HUES48 (cell line): ENCODE results near the gene FAM76A.
"Not testable (repeated sequence)": the region's sequence is repeated elsewhere in the genome, so short reads cannot be mapped to it uniquely, and the experiment has no call there.

Experiments used
- H3K27ac ChIP-seq: one replicate; pipeline ENCODE4 v1.7.0; 2013; ENCODE audit warnings: low read depth, low read length, inconsistent platforms
- H3K27me3 ChIP-seq: 2 replicates; pipeline ENCODE4 v1.6.1; 2013; ENCODE audit warnings: mild to moderate bottlenecking, low read length; ENCODE audit not compliant: control insufficient read depth, insufficient read depth
- H3K36me3 ChIP-seq: 2 replicates; pipeline ENCODE4 v1.6.1; 2013; ENCODE audit warnings: low read length; ENCODE audit not compliant: control insufficient read depth, insufficient read depth
- H3K4me1 ChIP-seq: 2 replicates; pipeline ENCODE4 v1.6.1; 2013; ENCODE audit warnings: mild to moderate bottlenecking, low read length; ENCODE audit not compliant: control insufficient read depth, insufficient read depth
- H3K4me3 ChIP-seq: 2 replicates; pipeline ENCODE4 v1.5.1; 2013; ENCODE audit warnings: mild to moderate bottlenecking, low read depth, low read length
- H3K9ac ChIP-seq: 2 replicates; pipeline ENCODE4 v1.6.1; 2013; ENCODE audit warnings: mild to moderate bottlenecking, low read depth, low read length, moderate library complexity
- H3K9me3 ChIP-seq: 2 replicates; pipeline ENCODE4 v1.6.1; 2013; ENCODE audit warnings: low read length; ENCODE audit not compliant: control insufficient read depth, insufficient read depth

Gene FAM76A

GRCh38 chr1:27725374-27726172, at the start of gene FAM76A:
TSS of gene FAM76A (plus strand) at chr1:27725961. CDS start at chr1:27726081, 120 bp downstream.
- H3K4me1 ChIP-seq: peaks cover 4% of the 10 kb centered on the region
- peaks cover 16% of the 10 kb centered on the region for H3K36me3 ChIP-seq
- H3K27ac ChIP-seq: peak within 1 kb of the TSS; percentile 84
- H3K9me3 ChIP-seq: no peaks in the 10 kb centered on the region
- H3K27me3 ChIP-seq: peaks cover 4% of the 10 kb centered on the region; the same call in 1 of the 2 replicates
- peak within 1 kb of the TSS; percentile 82 for H3K4me3 ChIP-seq
- H3K9ac ChIP-seq: peak within 1 kb of the TSS; percentile 55

GRCh38 chr1:27676410-27676809, 49.4 kb upstream of the FAM76A start:
- no peak overlapping the region for H3K27ac ChIP-seq
- no peaks in the 10 kb centered on the region for H3K36me3 ChIP-seq
- no peaks in the 10 kb centered on the region for H3K27me3 ChIP-seq
- no peak overlapping the region for H3K4me3 ChIP-seq
- H3K9me3 ChIP-seq: peaks cover 17% of the 10 kb centered on the region; the same call in 1 of the 2 replicates
- no peak overlapping the region for H3K9ac ChIP-seq
- 0 out of 2 replicates have a peak, but pooled peaks cover 3% of the 10 kb centered on the region for H3K4me1 ChIP-seq

- H3K9me3 ChIP-seq: peaks cover 25% of the 10 kb centered on the region; the same call in 1 of the 2 replicates
- no peaks in the 10 kb centered on the region for H3K4me1 ChIP-seq
- no peak overlapping the region for H3K27ac ChIP-seq
Measured at GRCh38 chr1:27678747-27679146, 47.0 kb upstream of the FAM76A start.

GRCh38 chr1:27680225-27680791, 45.5 kb upstream of the FAM76A start:
- H3K4me1 ChIP-seq, H3K27ac ChIP-seq, H3K36me3 ChIP-seq, H3K4me3 ChIP-seq, H3K9ac ChIP-seq, H3K27me3 ChIP-seq: not testable (repeated sequence)
- peaks cover 25% of the 10 kb centered on the region; the same call in 1 of the 2 replicates for H3K9me3 ChIP-seq

More at GRCh38 chr1:27678747-27679146, 47.0 kb upstream of the FAM76A start:
- H3K27me3 ChIP-seq: no peaks in the 10 kb centered on the region
- no peaks in the 10 kb centered on the region for H3K36me3 ChIP-seq
- no peak overlapping the region for H3K9ac ChIP-seq
- no peak overlapping the region for H3K4me3 ChIP-seq

GRCh38 chr1:27681580-27681979, 44.2 kb upstream of the FAM76A start:
- not testable (repeated sequence) for H3K4me3 ChIP-seq, H3K9ac ChIP-seq, H3K4me1 ChIP-seq, H3K27ac ChIP-seq, H3K27me3 ChIP-seq, H3K36me3 ChIP-seq
- peaks cover 25% of the 10 kb centered on the region; the same call in 1 of the 2 replicates for H3K9me3 ChIP-seq

GRCh38 chr1:27682351-27682944, 43.3 kb upstream of the FAM76A start:
- Histone ChIP-seq H3K9me3 (peaks cover 25% of the 10 kb centered on the region; the same call in 1 of the 2 replicates), H3K27me3 (no peaks in the 10 kb centered on the region), H3K27ac (no peak overlapping the region), H3K4me3 (no peak overlapping the region), H3K36me3 (no peaks in the 10 kb centered on the region), H3K4me1 (peaks cover 6% of the 10 kb centered on the region), H3K9ac (no peak overlapping the region)

- H3K4me1 ChIP-seq: peaks cover 8% of the 10 kb centered on the region
- no peaks in the 10 kb centered on the region for H3K36me3 ChIP-seq
- no peaks in the 10 kb centered on the region for H3K27me3 ChIP-seq
- no peak overlapping the region for H3K27ac ChIP-seq
- no peak overlapping the region for H3K4me3 ChIP-seq
- peaks cover 25% of the 10 kb centered on the region; the same call in 1 of the 2 replicates for H3K9me3 ChIP-seq
- H3K9ac ChIP-seq: no peak overlapping the region
Measured at GRCh38 chr1:27684176-27684575, 41.6 kb upstream of the FAM76A start.

GRCh38 chr1:27686223-27686990, 39.4 kb upstream of the FAM76A start:
- Histone ChIP-seq H3K9ac (no peak overlapping the region), H3K27ac (no peak overlapping the region), H3K9me3 (peaks cover 20% of the 10 kb centered on the region; the same call in 1 of the 2 replicates), H3K27me3 (no peaks in the 10 kb centered on the region), H3K4me1 (peaks cover 24% of the 10 kb centered on the region), H3K36me3 (no peaks in the 10 kb centered on the region), H3K4me3 (no peak overlapping the region)

- peaks cover 24% of the 10 kb centered on the region for H3K4me1 ChIP-seq
- peaks cover 18% of the 10 kb centered on the region for H3K9me3 ChIP-seq
- H3K36me3 ChIP-seq: no peaks in the 10 kb centered on the region
- no peak overlapping the region for H3K9ac ChIP-seq
- no peak overlapping the region for H3K27ac ChIP-seq
- H3K4me3 ChIP-seq: no peak overlapping the region
- no peaks in the 10 kb centered on the region for H3K27me3 ChIP-seq
Measured at GRCh38 chr1:27687906-27688305, 37.9 kb upstream of the FAM76A start.

GRCh38 chr1:27689423-27690173, 36.2 kb upstream of the FAM76A start:
- Histone ChIP-seq H3K27ac (peak overlapping the region; percentile 78), H3K27me3 (no peaks in the 10 kb centered on the region), H3K36me3 (no peaks in the 10 kb centered on the region), H3K4me3 (peak overlapping the region; percentile 19), H3K9me3 (peaks cover 18% of the 10 kb centered on the region), H3K9ac (peak overlapping the region; percentile 31; the same call in 1 of the 2 replicates), H3K4me1 (peaks cover 24% of the 10 kb centered on the region)
